ENCODE measurements around the gene MXRA8.
A peak's percentile ranks its signal among the peaks of the same experiment; 100 is the strongest.

The MXRA8 gene

GRCh38 chr1:1365875-1366698 lies 7.7 kb upstream of the MXRA8 start:
- no peak for DNase-seq

- no peak for DNase-seq
These were observed 5.9 kb upstream of the MXRA8 start for GRCh38 chr1:1364266-1364665.

- no peak for DNase-seq
These were observed 3.6 kb upstream of the MXRA8 start for GRCh38 chr1:1361982-1362423.

GRCh38 chr1:1361233-1361981 lies 3.1 kb upstream of the MXRA8 start:
- no peak for DNase-seq

- no peak for DNase-seq
These were observed 2.3 kb upstream of the MXRA8 start for GRCh38 chr1:1360506-1361169.

- no peak for DNase-seq
These were observed 1.5 kb upstream of the MXRA8 start for GRCh38 chr1:1359664-1360468.

- peak; percentile 16 for DNase-seq
These were observed 931 bp upstream of the MXRA8 start for GRCh38 chr1:1359308-1359663.

GRCh38 chr1:1357871-1358432 lies 403 bp downstream of the MXRA8 start:
- no peak for DNase-seq

GRCh38 chr1:1356796-1357401 lies 1.5 kb downstream of the MXRA8 start:
- DNase-seq = no peak

- DNase-seq = no peak
These were observed 2.1 kb downstream of the MXRA8 start for GRCh38 chr1:1356166-1356795.

- DNase-seq = no peak
These were observed 2.9 kb downstream of the MXRA8 start for GRCh38 chr1:1355416-1355815.

- peak; percentile 42 for DNase-seq
These were observed 3.8 kb downstream of the MXRA8 start for GRCh38 chr1:1354271-1355247.

- no peak for DNase-seq
These were observed 4.8 kb downstream of the MXRA8 start for GRCh38 chr1:1353389-1354151.

- no peak for DNase-seq
These were observed 5.5 kb downstream of the MXRA8 start for GRCh38 chr1:1352786-1353388.

GRCh38 chr1:1351511-1352427 lies 6.6 kb downstream of the MXRA8 start:
- no peak for DNase-seq

- DNase-seq = peak; percentile 76
These were observed 8.9 kb downstream of the MXRA8 start, which contains the start of gene DVL1 for GRCh38 chr1:1349256-1350012. DVL1 (minus strand) TSS chr1:1349418; CDS start chr1:1349065, 353 bp downstream.
